ENCODE measurements around the gene HEATR3. TPM values are rescaled to one million over a fixed set of nuclear protein-coding genes. Genes with fewer than 3 reads are reported as not detected.

The HEATR3 gene
- total and polyA plus RNA-seq, 2 of the 13 experiments (the other 11 are each of a cell fraction or from before 2014, with no cell fraction given), result 22.4 to 52.4 TPM

DNA sequence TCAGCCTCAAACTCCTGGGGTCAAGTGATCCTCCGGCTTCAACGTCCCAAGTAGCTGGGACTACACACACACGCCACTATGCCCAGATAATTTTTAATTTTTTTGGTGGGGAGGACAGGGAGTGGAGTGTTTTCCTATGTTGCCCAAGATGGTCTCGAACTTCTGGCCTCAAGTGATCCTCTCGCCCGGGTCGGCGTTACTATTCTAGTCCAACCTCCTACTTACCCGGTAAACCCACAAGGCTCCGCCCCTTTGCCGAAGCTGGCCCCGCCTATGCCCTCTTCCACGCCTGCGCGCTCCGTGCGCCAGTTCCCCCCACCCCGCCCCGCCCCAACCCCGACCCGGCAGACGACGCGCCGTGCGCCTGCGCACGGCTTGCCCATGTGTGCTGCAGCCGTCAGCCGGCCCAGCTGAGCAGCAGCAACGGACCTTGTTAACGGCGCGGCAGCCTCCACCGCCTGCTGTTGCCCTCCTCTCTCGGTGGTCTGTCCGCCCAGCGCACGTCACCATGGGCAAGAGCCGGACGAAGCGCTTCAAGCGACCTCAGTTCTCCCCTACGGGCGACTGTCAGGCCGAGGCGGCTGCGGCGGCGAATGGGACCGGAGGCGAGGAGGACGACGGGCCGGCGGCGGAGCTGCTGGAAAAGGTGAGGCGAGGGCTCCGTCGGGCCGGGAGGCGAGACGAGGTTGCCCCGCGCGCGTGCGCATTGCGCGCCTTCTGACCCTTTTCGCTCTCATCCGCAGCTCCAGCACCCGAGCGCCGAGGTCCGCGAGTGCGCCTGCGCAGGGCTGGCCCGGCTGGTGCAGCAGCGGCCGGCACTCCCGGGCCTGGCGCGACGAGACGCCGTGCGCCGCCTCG, at the start of gene HEATR3 (continued):
- TF ChIP-seq, protein P1, sequence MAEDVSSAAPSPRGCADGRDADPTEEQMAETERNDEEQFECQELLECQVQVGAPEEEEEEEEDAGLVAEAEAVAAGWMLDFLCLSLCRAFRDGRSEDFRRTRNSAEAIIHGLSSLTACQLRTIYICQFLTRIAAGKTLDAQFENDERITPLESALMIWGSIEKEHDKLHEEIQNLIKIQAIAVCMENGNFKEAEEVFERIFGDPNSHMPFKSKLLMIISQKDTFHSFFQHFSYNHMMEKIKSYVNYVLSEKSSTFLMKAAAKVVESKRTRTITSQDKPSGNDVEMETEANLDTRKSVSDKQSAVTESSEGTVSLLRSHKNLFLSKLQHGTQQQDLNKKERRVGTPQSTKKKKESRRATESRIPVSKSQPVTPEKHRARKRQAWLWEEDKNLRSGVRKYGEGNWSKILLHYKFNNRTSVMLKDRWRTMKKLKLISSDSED (CRISPR knock-in tag; IDR thresholded peaks at IDR 0.05), result 0 out of 2 replicates have a peak, but pooled peaks have one; percentile 58
- no peak for TF ChIP-seq CSRNP2 (CRISPR knock-in tag; conservative IDR thresholded peaks at IDR 0.05; ENCODE audit: low read depth)
- TF ChIP-seq ZNF317 (CRISPR knock-in tag; IDR thresholded peaks at IDR 0.05), result peak; percentile 50; the same call in 1 of the 2 replicates
- TF ChIP-seq GFI1 (CRISPR knock-in tag; IDR thresholded peaks at IDR 0.05; ENCODE audit: borderline replicate concordance), result no peak
- peak; percentile 65; the same call in 1 of the 2 replicates for TF ChIP-seq EHMT2 (IDR thresholded peaks at IDR 0.05; ENCODE audit: borderline replicate concordance, low read depth, low read length)
- TF ChIP-seq TOE1 (CRISPR knock-in tag; IDR thresholded peaks at IDR 0.05), result 0 out of 2 replicates have a peak, but pooled peaks have one; percentile 1
- peak; percentile 96 for TF ChIP-seq SALL2 (CRISPR knock-in tag; IDR thresholded peaks at IDR 0.05)
- TF ChIP-seq KDM6A (CRISPR knock-in tag; IDR thresholded peaks at IDR 0.05; ENCODE audit: low read depth), result no peak
- TF ChIP-seq ZNF75D (CRISPR knock-in tag; IDR thresholded peaks at IDR 0.05; ENCODE audit: borderline replicate concordance), result no peak
- TF ChIP-seq ATF7 (IDR thresholded peaks at IDR 0.05), result no peak
- TF ChIP-seq ATF7 (CRISPR knock-in tag; IDR thresholded peaks at IDR 0.05), result no peak
- TF ChIP-seq, protein P2, sequence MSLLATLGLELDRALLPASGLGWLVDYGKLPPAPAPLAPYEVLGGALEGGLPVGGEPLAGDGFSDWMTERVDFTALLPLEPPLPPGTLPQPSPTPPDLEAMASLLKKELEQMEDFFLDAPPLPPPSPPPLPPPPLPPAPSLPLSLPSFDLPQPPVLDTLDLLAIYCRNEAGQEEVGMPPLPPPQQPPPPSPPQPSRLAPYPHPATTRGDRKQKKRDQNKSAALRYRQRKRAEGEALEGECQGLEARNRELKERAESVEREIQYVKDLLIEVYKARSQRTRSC (CRISPR knock-in tag; IDR thresholded peaks at IDR 0.05; ENCODE audit: low read depth), result no peak
- TF ChIP-seq NR2F2 (IDR thresholded peaks at IDR 0.05; ENCODE audit: borderline replicate concordance, low read depth), result no peak
- peak; percentile 99 for TF ChIP-seq YEATS4 (CRISPR knock-in tag; IDR thresholded peaks at IDR 0.05; ENCODE audit: borderline replicate concordance)
- no peak; the same call in 1 of the 2 replicates for TF ChIP-seq ZSCAN25 (CRISPR knock-in tag; IDR thresholded peaks at IDR 0.05)
- no peak; the same call in 1 of the 2 replicates for TF ChIP-seq SOX5 (CRISPR knock-in tag; IDR thresholded peaks at IDR 0.05; ENCODE audit: borderline replicate concordance)
- peak; percentile 100 for TF ChIP-seq CHD4 (IDR thresholded peaks at IDR 0.05; ENCODE audit: borderline replicate concordance, low read length)
- TF ChIP-seq ZBTB38 (CRISPR knock-in tag; IDR thresholded peaks at IDR 0.05), result peak; percentile 56; the same call in 1 of the 2 replicates
- TF ChIP-seq, protein P3, sequence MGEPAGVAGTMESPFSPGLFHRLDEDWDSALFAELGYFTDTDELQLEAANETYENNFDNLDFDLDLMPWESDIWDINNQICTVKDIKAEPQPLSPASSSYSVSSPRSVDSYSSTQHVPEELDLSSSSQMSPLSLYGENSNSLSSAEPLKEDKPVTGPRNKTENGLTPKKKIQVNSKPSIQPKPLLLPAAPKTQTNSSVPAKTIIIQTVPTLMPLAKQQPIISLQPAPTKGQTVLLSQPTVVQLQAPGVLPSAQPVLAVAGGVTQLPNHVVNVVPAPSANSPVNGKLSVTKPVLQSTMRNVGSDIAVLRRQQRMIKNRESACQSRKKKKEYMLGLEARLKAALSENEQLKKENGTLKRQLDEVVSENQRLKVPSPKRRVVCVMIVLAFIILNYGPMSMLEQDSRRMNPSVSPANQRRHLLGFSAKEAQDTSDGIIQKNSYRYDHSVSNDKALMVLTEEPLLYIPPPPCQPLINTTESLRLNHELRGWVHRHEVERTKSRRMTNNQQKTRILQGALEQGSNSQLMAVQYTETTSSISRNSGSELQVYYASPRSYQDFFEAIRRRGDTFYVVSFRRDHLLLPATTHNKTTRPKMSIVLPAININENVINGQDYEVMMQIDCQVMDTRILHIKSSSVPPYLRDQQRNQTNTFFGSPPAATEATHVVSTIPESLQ (CRISPR knock-in tag; conservative IDR thresholded peaks at IDR 0.05), result peak; percentile 93; the same call in 1 of the 2 replicates
- TF ChIP-seq ZFP36 (IDR thresholded peaks at IDR 0.05; ENCODE audit: borderline replicate concordance, low read depth, low read length, partially characterized antibody), result no peak
- TF ChIP-seq GLI4 (CRISPR knock-in tag; IDR thresholded peaks at IDR 0.05; ENCODE audit: borderline replicate concordance), result no peak
- peak; percentile 94 for TF ChIP-seq KDM1A (CRISPR knock-in tag; IDR thresholded peaks at IDR 0.05)
- peak; percentile 55; the same call in 1 of the 2 replicates for TF ChIP-seq PBX3 (CRISPR knock-in tag; IDR thresholded peaks at IDR 0.05; ENCODE audit: borderline replicate concordance)

Measured in HepG2 (cell line).